ENCODE measurements around the gene EFCAB6.

Gene EFCAB6

GRCh38 chr22:43620197-43620596 is 191.9 kb downstream of the EFCAB6 start:
- Histone ChIP-seq H3K4me3 (ENCODE audit: low read depth, low read length) (no peak overlapping the region), H3K27ac (no peak overlapping the region), H3K36me3 (replicated peaks) (no peaks in the 10 kb centered on the region), H3K27me3 (replicated peaks) (no peaks in the 10 kb centered on the region)
- no peak for TF ChIP-seq CTCF (IDR thresholded peaks at IDR 0.05; ENCODE audit: low read depth, low read length, missing control alignments)
- in situ Hi-C loops (cut with HindIII; ENCODE audit: low pct_ligation_motif_present, low sequenced_read_pairs), result no loop called here
- no peak for DNase-seq

- Histone ChIP-seq H3K27ac (no peak overlapping the region), H3K27me3 (replicated peaks) (no peaks in the 10 kb centered on the region), H3K36me3 (replicated peaks) (no peaks in the 10 kb centered on the region), H3K4me3 (ENCODE audit: low read depth, low read length) (no peak overlapping the region)
- TF ChIP-seq CTCF (IDR thresholded peaks at IDR 0.05; ENCODE audit: low read depth, low read length, missing control alignments), result no peak
- in situ Hi-C loops (cut with HindIII; ENCODE audit: low pct_ligation_motif_present, low sequenced_read_pairs), result no loop called here
- no peak for DNase-seq
Measured at GRCh38 chr22:43618517-43618916, 193.6 kb downstream of the EFCAB6 start.

- DNase-seq, result no peak
Measured at GRCh38 chr22:43616645-43617044, 195.5 kb downstream of the EFCAB6 start.

GRCh38 chr22:43600265-43600664 is 211.8 kb downstream of the EFCAB6 start:
- in situ Hi-C loops (cut with HindIII; ENCODE audit: low pct_ligation_motif_present, low sequenced_read_pairs), result no loop called here
- no peak overlapping the region for H3K27ac ChIP-seq
- DNase-seq, result no peak

More at GRCh38 chr22:43616645-43617044, 195.5 kb downstream of the EFCAB6 start:
- no peak overlapping the region for H3K27ac ChIP-seq
- H3K27me3 ChIP-seq (replicated peaks), result no peaks in the 10 kb centered on the region
- no peak for TF ChIP-seq CTCF (IDR thresholded peaks at IDR 0.05; ENCODE audit: low read depth, low read length, missing control alignments)
- H3K4me3 ChIP-seq (ENCODE audit: low read depth, low read length), result no peak overlapping the region
- H3K36me3 ChIP-seq (replicated peaks), result no peaks in the 10 kb centered on the region
- in situ Hi-C loops (cut with HindIII; ENCODE audit: low pct_ligation_motif_present, low sequenced_read_pairs), result no loop called here

GRCh38 chr22:43592476-43592875 is 219.6 kb downstream of the EFCAB6 start:
- no peak for DNase-seq
- no peak overlapping the region for H3K4me3 ChIP-seq (ENCODE audit: low read depth, low read length)
- TF ChIP-seq CTCF (IDR thresholded peaks at IDR 0.05; ENCODE audit: low read depth, low read length, missing control alignments), result no peak
- no peaks in the 10 kb centered on the region for H3K36me3 ChIP-seq (replicated peaks)
- H3K27me3 ChIP-seq (replicated peaks), result no peaks in the 10 kb centered on the region
- in situ Hi-C loops (cut with HindIII; ENCODE audit: low pct_ligation_motif_present, low sequenced_read_pairs), result no loop called here
- no peak overlapping the region for H3K27ac ChIP-seq

More at GRCh38 chr22:43600265-43600664, 211.8 kb downstream of the EFCAB6 start:
- H3K36me3 ChIP-seq (replicated peaks), result no peaks in the 10 kb centered on the region
- TF ChIP-seq CTCF (IDR thresholded peaks at IDR 0.05; ENCODE audit: low read depth, low read length, missing control alignments), result no peak
- H3K4me3 ChIP-seq (ENCODE audit: low read depth, low read length), result no peak overlapping the region
- H3K27me3 ChIP-seq (replicated peaks), result no peaks in the 10 kb centered on the region

GRCh38 chr22:43591380-43591779 is 220.7 kb downstream of the EFCAB6 start:
- in situ Hi-C loops (cut with HindIII; ENCODE audit: low pct_ligation_motif_present, low sequenced_read_pairs), result no loop called here
- Histone ChIP-seq H3K4me3 (ENCODE audit: low read depth, low read length) (no peak overlapping the region), H3K27me3 (replicated peaks) (no peaks in the 10 kb centered on the region), H3K27ac (no peak overlapping the region), H3K36me3 (replicated peaks) (no peaks in the 10 kb centered on the region)
- no peak for DNase-seq
- no peak for TF ChIP-seq CTCF (IDR thresholded peaks at IDR 0.05; ENCODE audit: low read depth, low read length, missing control alignments)
